Activated CD8-positive, alpha-beta T cell treated with anti-CD3 and anti-CD28 coated beads, Interleukin-2, amount 10 ng/mL, durations not matched to agents 7 days and 5 days (primary cell): ENCODE data around the gene FEN1. TPM values are rescaled to one million over a fixed set of nuclear protein-coding genes. Genes with fewer than 3 reads are reported as not detected.

Experiments
- ATAC-seq: fragments of 150-1000 bp; cut with Tn5 transposase; one replicate; pipeline ENCODE4 v1.10.0; 2021; ENCODE audit warnings: moderate library complexity
- CTCF ChIA-PET: fragments of 350-600 bp; sonication (Branson Sonifier 250); formaldehyde crosslinking; loops from one replicate; lab custom pipeline; 2021; ENCODE audit warnings: antibody characterized with exemption; lab: Charles Lee
- POLR2A ChIA-PET: fragments of 350-600 bp; sonication (Branson Sonifier 250); formaldehyde crosslinking; loops from one replicate; lab custom pipeline; 2021; ENCODE audit warnings: antibody characterized with exemption; lab: Charles Lee
- DNase-seq: peaks from one replicate; pipeline ENCODE4 v3.0.0-alpha.2; 2020
- H3K27ac Mint-ChIP-seq: one replicate; pipeline ENCODE4 v1.8.0; 2021; ENCODE audit warnings: mild to moderate bottlenecking, mixed read lengths
- H3K27me3 Mint-ChIP-seq: one replicate; pipeline ENCODE4 v1.8.0; 2021; ENCODE audit warnings: low read depth, mixed read lengths
- H3K36me3 Mint-ChIP-seq: one replicate; pipeline ENCODE4 v1.8.0; 2021; ENCODE audit warnings: low read depth, mixed read lengths
- H3K4me1 Mint-ChIP-seq: one replicate; pipeline ENCODE4 v1.8.0; 2021; ENCODE audit warnings: low read depth, mixed read lengths
- H3K4me3 Mint-ChIP-seq: one replicate; pipeline ENCODE4 v1.8.0; 2021; ENCODE audit warnings: mild to moderate bottlenecking, mixed read lengths
- H3K9me3 Mint-ChIP-seq: one replicate; pipeline ENCODE4 v1.8.0; 2022; ENCODE audit warnings: mixed read lengths; ENCODE audit not compliant: insufficient read depth
- total RNA-seq, 2 experiments: library from RNA; stranded (reverse); gene quantifications; one replicate each; pipeline ENCODE4 v1.2.3, GENCODE V29; 2021

Gene FEN1
- total RNA-seq, 2 experiments from 2014 or later, result 146 TPM

- peaks cover 68% of the 10 kb centered on the region for H3K36me3 Mint-ChIP-seq
- H3K27ac Mint-ChIP-seq, result peak overlapping the region; percentile 93
- H3K27me3 Mint-ChIP-seq, result no peaks in the 10 kb centered on the region
- DNase-seq (no peak), ATAC-seq (no peak)
- H3K4me1 Mint-ChIP-seq, result peaks cover 64% of the 10 kb centered on the region
- H3K4me3 Mint-ChIP-seq, result peak overlapping the region; percentile 89
- ChIA-PET CTCF (interaction anchor here (1.2 to 4.9 kb wide), 8 partner anchors 12 to 751 kb away, joined by 3 to 53 read pairs (median 7); partner anchors contain the start of gene FADS1), POLR2A (interaction anchor here (3.7 to 4.8 kb wide), 2 partner anchors 15 to 37 kb away, joined by 39 to 48 read pairs; partner anchors contain the start of genes FEN1 and TMEM258)
- no peaks in the 10 kb centered on the region for H3K9me3 Mint-ChIP-seq
These were observed 37.1 kb downstream of the FEN1 start for GRCh38 chr11:61829806-61830205.

- H3K27me3 Mint-ChIP-seq, result no peaks in the 10 kb centered on the region
- no peak for ATAC-seq
- H3K36me3 Mint-ChIP-seq, result peaks cover 70% of the 10 kb centered on the region
- CTCF ChIA-PET, result interaction anchor here (0.9 to 4.9 kb wide), 11 partner anchors 13 to 278 kb away, joined by 3 to 53 read pairs (median 6); partner anchors contain the start of gene FADS1
- no peaks in the 10 kb centered on the region for H3K9me3 Mint-ChIP-seq
- DNase-seq, result no peak
- POLR2A ChIA-PET, result interaction anchor here (0.7 to 4.8 kb wide), 4 partner anchors 15 to 293 kb away, joined by 3 to 48 read pairs (median 24); partner anchors contain the start of genes FEN1, INCENP and TMEM258
- peak overlapping the region; percentile 89 for H3K4me3 Mint-ChIP-seq
- H3K27ac Mint-ChIP-seq, result peak overlapping the region; percentile 95
- H3K4me1 Mint-ChIP-seq, result peaks cover 69% of the 10 kb centered on the region
These were observed 37.8 kb downstream of the FEN1 start for GRCh38 chr11:61830237-61831105.

GRCh38 chr11:61832207-61832606, 39.5 kb downstream of the FEN1 start:
- Mint-ChIP-seq H3K27ac (peak overlapping the region; percentile 95), H3K4me3 (peak overlapping the region; percentile 89), H3K4me1 (peaks cover 64% of the 10 kb centered on the region), H3K36me3 (peaks cover 73% of the 10 kb centered on the region), H3K9me3 (no peaks in the 10 kb centered on the region), H3K27me3 (no peaks in the 10 kb centered on the region)
- ATAC-seq, result no peak
- CTCF ChIA-PET, result interaction anchor here (1.0 to 4.9 kb wide), 5 partner anchors 14 to 276 kb away, joined by 3 to 53 read pairs (median 10); partner anchors contain the start of gene FADS1
- POLR2A ChIA-PET, result interaction anchor here (1.9 kb wide), 1 partner anchor 17 kb away, joined by 9 read pairs; no protein-coding TSS in a partner anchor
- DNase-seq, result no peak

- POLR2A ChIA-PET, result interaction anchor here (0.7 kb wide), 1 partner anchor 18 kb away, joined by 10 read pairs; no protein-coding TSS in a partner anchor
- Mint-ChIP-seq H3K36me3 (peaks cover 77% of the 10 kb centered on the region), H3K4me3 (peak overlapping the region; percentile 77), H3K27ac (peak overlapping the region; percentile 95), H3K4me1 (peaks cover 64% of the 10 kb centered on the region), H3K27me3 (no peaks in the 10 kb centered on the region), H3K9me3 (no peaks in the 10 kb centered on the region)
- DNase-seq (no peak), ATAC-seq (no peak)
- CTCF ChIA-PET, result interaction anchor here (1.0 to 3.3 kb wide), 2 partner anchors 33 to 35 kb away, joined by 3 to 34 read pairs; no protein-coding TSS in a partner anchor
These were observed 40.0 kb downstream of the FEN1 start for GRCh38 chr11:61832754-61833153.

GRCh38 chr11:61833471-61833870, 40.8 kb downstream of the FEN1 start:
- ATAC-seq, result no peak
- Mint-ChIP-seq H3K9me3 (no peaks in the 10 kb centered on the region), H3K4me1 (peaks cover 66% of the 10 kb centered on the region), H3K4me3 (peak overlapping the region; percentile 77), H3K27ac (peak overlapping the region; percentile 95), H3K36me3 (peaks cover 79% of the 10 kb centered on the region), H3K27me3 (no peaks in the 10 kb centered on the region)
- DNase-seq, result peak; percentile 32
- ChIA-PET CTCF (interaction anchor here (1.3 to 3.3 kb wide), 4 partner anchors 16 to 275 kb away, joined by 3 to 34 read pairs (median 6); partner anchors contain the start of gene FADS1), POLR2A (interaction anchor here (0.6 to 1.8 kb wide), 3 partner anchors 19 to 292 kb away, joined by 3 to 10 read pairs (median 10); partner anchors contain the start of gene FTH1)

GRCh38 chr11:61833926-61834277, 41.2 kb downstream of the FEN1 start:
- POLR2A ChIA-PET, result interaction anchor here (0.6 to 1.8 kb wide), 8 partner anchors 14 to 291 kb away, joined by 3 to 33 read pairs (median 3); partner anchors contain the start of genes FADS1, FEN1, FTH1 and TMEM258
- peak overlapping the region; percentile 77 for H3K4me3 Mint-ChIP-seq
- peaks cover 82% of the 10 kb centered on the region for H3K36me3 Mint-ChIP-seq

GRCh38 chr11:61834278-61835048, 41.8 kb downstream of the FEN1 start:
- ATAC-seq (peak; percentile 99), DNase-seq (peak; percentile 91)
- peaks cover 69% of the 10 kb centered on the region for H3K4me1 Mint-ChIP-seq
- no peaks in the 10 kb centered on the region for H3K27me3 Mint-ChIP-seq
- peak overlapping the region; percentile 95 for H3K27ac Mint-ChIP-seq
- H3K4me3 Mint-ChIP-seq, result peak overlapping the region; percentile 77
- ChIA-PET CTCF (interaction anchor here (0.6 to 3.3 kb wide), 8 partner anchors 11 to 274 kb away, joined by 3 to 34 read pairs (median 4); partner anchors contain the start of gene FADS1), POLR2A (interaction anchor here (0.6 to 1.8 kb wide), 8 partner anchors 14 to 274 kb away, joined by 3 to 33 read pairs (median 3); partner anchors contain the start of genes FADS1, FEN1, FTH1 and TMEM258)
- peaks cover 83% of the 10 kb centered on the region for H3K36me3 Mint-ChIP-seq
- no peaks in the 10 kb centered on the region for H3K9me3 Mint-ChIP-seq

More at GRCh38 chr11:61833926-61834277, 41.2 kb downstream of the FEN1 start:
- DNase-seq (no peak), ATAC-seq (no peak)
- Mint-ChIP-seq H3K4me1 (peaks cover 69% of the 10 kb centered on the region), H3K9me3 (no peaks in the 10 kb centered on the region), H3K27ac (peak overlapping the region; percentile 95), H3K27me3 (no peaks in the 10 kb centered on the region)
- CTCF ChIA-PET, result interaction anchor here (0.6 to 3.3 kb wide), 7 partner anchors 11 to 274 kb away, joined by 3 to 34 read pairs (median 3); partner anchors contain the start of gene FADS1

GRCh38 chr11:61836193-61836592, 43.5 kb downstream of the FEN1 start:
- Mint-ChIP-seq H3K36me3 (peaks cover 83% of the 10 kb centered on the region), H3K4me1 (peaks cover 60% of the 10 kb centered on the region), H3K4me3 (no peak overlapping the region), H3K9me3 (no peaks in the 10 kb centered on the region), H3K27me3 (no peaks in the 10 kb centered on the region), H3K27ac (peak overlapping the region; percentile 95)
- ChIA-PET CTCF (interaction anchor here (1.9 to 3.3 kb wide), 2 partner anchors 39 to 246 kb away, joined by 4 to 34 read pairs; no protein-coding TSS in a partner anchor), POLR2A (interaction anchor here (1.2 kb wide), 1 partner anchor 21 kb away, joined by 3 read pairs; no protein-coding TSS in a partner anchor)
- ATAC-seq (no peak), DNase-seq (no peak)

GRCh38 chr11:61837411-61838005, 44.8 kb downstream of the FEN1 start:
- Mint-ChIP-seq H3K27me3 (no peaks in the 10 kb centered on the region), H3K27ac (no peak overlapping the region), H3K4me1 (peaks cover 50% of the 10 kb centered on the region), H3K4me3 (no peak overlapping the region), H3K9me3 (no peaks in the 10 kb centered on the region), H3K36me3 (peaks cover 84% of the 10 kb centered on the region)
- ATAC-seq (no peak), DNase-seq (no peak)
- ChIA-PET POLR2A (no interaction called here), CTCF (interaction anchor here (0.6 to 1.2 kb wide), 3 partner anchors 9 to 472 kb away, joined by 3 to 4 read pairs (median 4); no protein-coding TSS in a partner anchor)

- no peak for DNase-seq
- no peaks in the 10 kb centered on the region for H3K27me3 Mint-ChIP-seq
- ATAC-seq, result no peak
- no peak overlapping the region for H3K4me3 Mint-ChIP-seq
- H3K36me3 Mint-ChIP-seq, result peaks cover 84% of the 10 kb centered on the region
- H3K27ac Mint-ChIP-seq, result peak overlapping the region; percentile 78
- CTCF ChIA-PET, result no interaction called here
- H3K9me3 Mint-ChIP-seq, result no peaks in the 10 kb centered on the region
- POLR2A ChIA-PET, result no interaction called here
- peaks cover 40% of the 10 kb centered on the region for H3K4me1 Mint-ChIP-seq
These were observed 45.8 kb downstream of the FEN1 start for GRCh38 chr11:61838501-61838900.
